HuH-7.5 (cell line): ENCODE results near the gene ABCB1.

Source experiments
- DNase-seq: peaks from one replicate; pipeline ENCODE4 v3.0.0; 2011; ENCODE audit warnings: low spot score

ABCB1 gene

GRCh38 chr7:87512906-87513305 is 87.8 kb downstream of the ABCB1 start:
- no peak for DNase-seq

- no peak for DNase-seq
Observed at GRCh38 chr7:87511510-87511909, 89.2 kb downstream of the ABCB1 start.

GRCh38 chr7:87510411-87510875 is 90.2 kb downstream of the ABCB1 start:
- no peak for DNase-seq

GRCh38 chr7:87507446-87507845 is 93.2 kb downstream of the ABCB1 start:
- DNase-seq = no peak

GRCh38 chr7:87506246-87507180 is 94.2 kb downstream of the ABCB1 start:
- DNase-seq = no peak

- DNase-seq = no peak
Observed at GRCh38 chr7:87505557-87506245, 95.0 kb downstream of the ABCB1 start.

- no peak for DNase-seq
Observed at GRCh38 chr7:87505122-87505521, 95.6 kb downstream of the ABCB1 start.

GRCh38 chr7:87499494-87499893 is 101.2 kb downstream of the ABCB1 start:
- DNase-seq = no peak

GRCh38 chr7:87498893-87499292 is 101.8 kb downstream of the ABCB1 start:
- no peak for DNase-seq

GRCh38 chr7:87497482-87497881 is 103.2 kb downstream of the ABCB1 start:
- DNase-seq = no peak

GRCh38 chr7:87495366-87495765 is 105.3 kb downstream of the ABCB1 start:
- DNase-seq = no peak

GRCh38 chr7:87494454-87494853 is 106.2 kb downstream of the ABCB1 start:
- DNase-seq = no peak

- DNase-seq = no peak
Observed at GRCh38 chr7:87483131-87483530, 117.6 kb downstream of the ABCB1 start.

- DNase-seq = no peak
Observed at GRCh38 chr7:87482115-87482514, 118.6 kb downstream of the ABCB1 start.

GRCh38 chr7:87480386-87480785 is 120.3 kb downstream of the ABCB1 start:
- DNase-seq = no peak

- DNase-seq = no peak
Observed at GRCh38 chr7:87479951-87480350, 120.7 kb downstream of the ABCB1 start.

- DNase-seq = no peak
Observed at GRCh38 chr7:87476179-87476557, 124.5 kb downstream of the ABCB1 start.

- no peak for DNase-seq
Observed at GRCh38 chr7:87475359-87476178, 125.1 kb downstream of the ABCB1 start, which contains the start of gene ABCB4. ABCB4 (minus strand) TSS chr7:87475680; CDS start chr7:87475465, 215 bp downstream.

- no peak for DNase-seq
Observed at GRCh38 chr7:87474533-87475358, 125.9 kb downstream of the ABCB1 start.

GRCh38 chr7:87473986-87474385 is 126.7 kb downstream of the ABCB1 start:
- no peak for DNase-seq

- DNase-seq = no peak
Observed at GRCh38 chr7:87473192-87473591, 127.5 kb downstream of the ABCB1 start.
